Measurements from ENCODE around the gene ZNF837. TPM values are rescaled to one million over a fixed set of nuclear protein-coding genes. Genes with fewer than 3 reads are reported as not detected.

ZNF837 gene
- total and polyA plus RNA-seq, 2 of the 4 experiments (the other 2 are of a cell fraction) = 0.54 to 1.2 TPM

GRCh38 chr19:58350871-58351557 lies 29.8 kb downstream of the ZNF837 start:
- CTCF ChIA-PET = no interaction called here
- dilution Hi-C loops (cut with HindIII; ENCODE audit: low sequenced_read_pairs, unreplicated experiment) = no loop called here

More at GRCh38 chr19:58350871-58351557, 29.8 kb downstream of the ZNF837 start:
- in situ Hi-C loops (cut with MboI; ENCODE audit: low sequenced_read_pairs) (no loop called here), intact Hi-C loops (cut with micrococcal nuclease) (no loop called here)
- no peak overlapping the region for H3K9ac ChIP-seq (ENCODE audit: low read depth, low read length)
- H3K27me3 ChIP-seq (ENCODE audit: control insufficient read depth, insufficient read depth, low read length) = no peaks in the 10 kb centered on the region; the same call in 1 of the 2 replicates
- no peak overlapping the region for H3K4ac ChIP-seq (ENCODE audit: low read depth, low read length)
- ATAC-seq (ENCODE audit: low read depth) (no peak), DNase-seq (no peak)
- H3K79me1 ChIP-seq (ENCODE audit: low read depth in 1 of 2, low read length in 2 of 2) = peaks cover 9 to 46% of the 10 kb centered on the region in 2 experiments
- no TSS peak for BruUV-seq (replicated peaks)
- TF ChIP-seq POLR2A (IDR thresholded peaks at IDR 0.05; ENCODE audit: low read depth, low read length) (no peak), MAFK (IDR thresholded peaks at IDR 0.05; ENCODE audit: low read depth, low read length) (no peak), CEBPB (IDR thresholded peaks at IDR 0.05; ENCODE audit: low read depth, low read length) (no peak), FOS (IDR thresholded peaks at IDR 0.05; ENCODE audit: low read depth, low read length) (no peak), RCOR1 (IDR thresholded peaks at IDR 0.05; ENCODE audit: insufficient replicate concordance, low read length) (no peak), BHLHE40 (IDR thresholded peaks at IDR 0.05; ENCODE audit: low read depth, low read length) (no peak)
- H2AK5ac ChIP-seq (ENCODE audit: low read depth, low read length) = no peak overlapping the region
- no peak overlapping the region for H4K8ac ChIP-seq (ENCODE audit: low read depth in 2 of 2, low read length in 2 of 2)
- no peak overlapping the region for H3K4me3 ChIP-seq (ENCODE audit: insufficient read depth, low read depth, low read length)
- no peak overlapping the region for H2AFZ ChIP-seq (replicated peaks; ENCODE audit: low read length, poor library complexity)
- H3K27ac ChIP-seq (ENCODE audit: insufficient read depth, low read length) = no peak overlapping the region
- no peak overlapping the region for H3K14ac ChIP-seq (replicated peaks; ENCODE audit: low read depth, low read length)
- no peak overlapping the region for H2BK5ac ChIP-seq (ENCODE audit: low read depth, low read length, poor library complexity, severe bottlenecking)
- H3K9me3 ChIP-seq (ENCODE audit: control insufficient read depth, insufficient read depth, low read length) = no peaks in the 10 kb centered on the region
- no peak overlapping the region for H2BK20ac ChIP-seq (ENCODE audit: low read depth, low read length)
- no peak overlapping the region for H2BK120ac ChIP-seq (ENCODE audit: low read depth, low read length)
- H2BK15ac ChIP-seq (ENCODE audit: low read depth, low read length) = no peak overlapping the region
- H3K18ac ChIP-seq (ENCODE audit: low read depth, low read length) = no peak overlapping the region
- peaks cover 5% of the 10 kb centered on the region; the same call in 1 of the 2 replicates for H3K9me1 ChIP-seq (ENCODE audit: insufficient read depth, low read length)
- no peak overlapping the region for H4K91ac ChIP-seq (ENCODE audit: insufficient read depth, low read depth, low read length)
- H4K20me1 ChIP-seq (ENCODE audit: insufficient read depth, low read length) = peaks cover 8% of the 10 kb centered on the region
- H3K23ac ChIP-seq (ENCODE audit: low read depth, low read length) = no peak overlapping the region
- no peak overlapping the region for H2AK9ac ChIP-seq (replicated peaks; ENCODE audit: low read depth, low read length, poor library complexity)
- no peak overlapping the region for H3K56ac ChIP-seq (ENCODE audit: extremely low read depth, insufficient read depth, low read length)
- H3K4me2 ChIP-seq (ENCODE audit: low read depth, low read length) = no peak overlapping the region
- POLR2A ChIA-PET (ENCODE audit: unreplicated experiment) = no interaction called here
- H4K5ac ChIP-seq (ENCODE audit: low read depth, low read length) = no peak overlapping the region
- peaks cover 4% of the 10 kb centered on the region for H3K4me1 ChIP-seq (ENCODE audit: control insufficient read depth, insufficient read depth, low read length)
- H3K36me3 ChIP-seq (ENCODE audit: control insufficient read depth, insufficient read depth, low read length) = peaks cover 11% of the 10 kb centered on the region; the same call in 1 of the 2 replicates
- 85% methylated on average over 23 of the region's 34 CpGs; no CpG with 5 or more reads in 1 of the 2 experiments for WGBS, 2 experiments (ENCODE audit: extremely low coverage in 2 of 2, insufficient read length in 1 of 2)

Measured in IMR-90 (cell line).